Retinal pigment epithelial cell (primary cell): ENCODE results near the gene GOLGA7B.

ENCODE experiments used
- DNase-seq: peaks from one replicate; pipeline ENCODE4 v3.0.0-alpha.2; 2010; ENCODE audit warnings: low read depth
- H3K4me3 ChIP-seq: 2 replicates; pipeline ENCODE4 v1.5.1; 2011; ENCODE audit warnings: mild to moderate bottlenecking, low read length, control low read depth, moderate library complexity
- CTCF ChIP-seq: conservative IDR thresholded peaks from 2 replicates; pipeline ENCODE4 v1.5.1; 2011; ENCODE audit warnings: low read depth, low read length, control low read depth, inconsistent platforms

The GOLGA7B gene

DNA sequence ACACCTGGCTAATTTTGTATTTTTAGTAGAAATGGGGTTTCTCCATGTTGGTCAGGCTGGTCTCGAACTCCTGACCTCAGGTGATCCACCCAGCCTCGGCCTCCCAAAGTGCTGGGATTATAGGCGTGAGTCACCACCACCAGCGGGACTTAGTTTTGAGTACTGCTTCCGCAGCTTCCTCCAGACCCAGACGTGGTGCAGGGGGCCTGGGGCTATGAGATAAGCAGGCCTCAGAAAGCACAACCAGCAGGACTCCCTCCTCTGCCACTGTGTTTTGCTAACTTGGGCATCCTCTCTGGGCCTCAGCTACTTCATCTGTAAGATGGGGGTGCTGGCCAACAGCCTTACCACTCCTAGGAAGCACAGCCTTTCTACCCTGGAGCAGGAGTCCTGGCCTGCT lies 37.8 kb downstream of the GOLGA7B start:
- TF ChIP-seq CTCF, result no peak
- DNase-seq, result no peak
- H3K4me3 ChIP-seq, result no peak overlapping the region

DNA sequence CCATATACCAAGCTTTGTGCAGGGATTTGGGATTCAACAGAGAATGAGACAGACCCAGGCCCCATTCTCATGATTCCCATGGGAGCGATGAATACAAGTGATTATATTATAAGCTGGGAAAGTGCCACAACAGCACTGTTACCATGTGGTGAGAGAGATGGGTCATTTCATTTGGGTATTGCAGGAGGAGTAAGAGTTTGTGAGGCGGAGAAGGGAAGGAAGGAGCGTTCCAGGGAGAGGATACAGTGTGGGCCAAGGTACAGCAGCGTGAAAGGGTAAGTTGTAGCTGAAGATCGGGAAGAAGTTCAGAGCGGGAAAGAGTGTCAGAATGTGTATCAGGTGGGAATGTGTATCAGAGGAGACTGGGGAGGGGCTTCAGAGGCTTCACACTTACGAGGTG lies 38.5 kb downstream of the GOLGA7B start:
- TF ChIP-seq CTCF, result no peak
- H3K4me3 ChIP-seq, result no peak overlapping the region
- DNase-seq, result no peak

DNA sequence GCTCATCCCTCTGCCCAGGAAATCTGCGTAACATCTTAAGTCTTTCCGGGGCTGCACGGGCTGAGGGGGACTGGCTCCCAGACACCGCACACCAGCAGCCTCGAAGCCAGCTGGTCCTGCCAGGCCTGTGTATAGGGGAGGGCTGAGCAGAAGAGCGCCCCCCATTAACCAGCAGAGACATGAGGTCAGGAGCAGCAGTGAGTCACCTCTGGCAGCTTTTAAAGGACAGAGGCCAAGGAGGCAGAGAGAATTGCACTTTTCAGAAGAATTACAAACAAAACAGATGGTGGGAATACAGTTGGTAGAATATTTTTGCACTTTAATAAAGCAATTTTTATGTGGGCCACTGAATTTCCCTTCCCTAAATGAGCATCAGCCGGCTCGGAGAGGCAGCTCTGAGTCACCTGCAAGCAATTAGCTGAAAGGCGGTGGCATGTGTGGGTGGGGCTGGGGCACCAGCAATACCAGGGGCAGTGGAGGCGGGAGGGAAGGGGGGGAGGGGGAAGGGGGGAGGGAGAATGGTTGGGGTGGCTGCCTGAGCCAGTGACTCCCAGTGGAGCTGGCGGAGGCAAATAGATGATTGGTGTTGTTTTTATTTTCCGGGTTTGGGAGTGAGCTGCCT lies 39.1 kb downstream of the GOLGA7B start:
- peak; percentile 30 for TF ChIP-seq CTCF
- peak; percentile 74 for DNase-seq
- no peak overlapping the region for H3K4me3 ChIP-seq

DNA sequence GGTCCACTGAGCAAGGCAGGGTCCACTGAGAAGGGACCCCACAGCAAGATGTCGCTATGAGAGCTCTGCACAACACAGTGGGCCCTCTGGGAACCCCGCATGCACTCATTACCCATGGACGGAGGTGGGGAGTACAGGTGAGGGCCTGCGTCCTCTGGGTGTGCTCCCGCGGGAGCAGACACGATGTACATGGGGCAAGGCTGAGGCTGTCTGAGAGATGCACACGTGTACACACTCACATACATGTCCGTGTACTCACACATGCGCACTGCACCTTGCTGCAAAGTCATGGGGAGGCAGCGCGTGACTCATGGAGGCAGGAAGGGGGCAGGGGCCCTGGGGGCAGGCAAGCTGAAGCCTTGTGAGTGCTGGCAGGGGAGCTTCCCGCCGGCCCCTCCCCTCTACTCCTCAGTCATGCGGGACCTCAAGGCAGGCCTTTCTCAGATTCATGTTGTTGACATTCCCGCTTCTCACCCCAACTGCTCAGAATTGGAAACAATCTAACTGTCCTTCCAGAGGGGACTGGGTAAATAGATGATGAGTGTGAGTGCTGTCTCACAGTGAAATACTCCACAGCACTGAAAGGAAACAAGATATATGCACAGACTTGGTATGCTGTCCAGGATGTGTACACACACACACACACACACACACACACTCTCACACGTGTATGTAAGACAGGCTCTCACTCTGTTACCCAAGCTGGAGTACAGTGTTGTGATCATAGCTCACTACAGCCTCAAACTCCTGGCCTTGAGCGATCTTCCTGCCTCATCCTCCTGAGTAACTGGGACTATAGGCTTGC lies 40.0 kb downstream of the GOLGA7B start:
- no peak overlapping the region for H3K4me3 ChIP-seq
- DNase-seq, result peak; percentile 96
- no peak for TF ChIP-seq CTCF

DNA sequence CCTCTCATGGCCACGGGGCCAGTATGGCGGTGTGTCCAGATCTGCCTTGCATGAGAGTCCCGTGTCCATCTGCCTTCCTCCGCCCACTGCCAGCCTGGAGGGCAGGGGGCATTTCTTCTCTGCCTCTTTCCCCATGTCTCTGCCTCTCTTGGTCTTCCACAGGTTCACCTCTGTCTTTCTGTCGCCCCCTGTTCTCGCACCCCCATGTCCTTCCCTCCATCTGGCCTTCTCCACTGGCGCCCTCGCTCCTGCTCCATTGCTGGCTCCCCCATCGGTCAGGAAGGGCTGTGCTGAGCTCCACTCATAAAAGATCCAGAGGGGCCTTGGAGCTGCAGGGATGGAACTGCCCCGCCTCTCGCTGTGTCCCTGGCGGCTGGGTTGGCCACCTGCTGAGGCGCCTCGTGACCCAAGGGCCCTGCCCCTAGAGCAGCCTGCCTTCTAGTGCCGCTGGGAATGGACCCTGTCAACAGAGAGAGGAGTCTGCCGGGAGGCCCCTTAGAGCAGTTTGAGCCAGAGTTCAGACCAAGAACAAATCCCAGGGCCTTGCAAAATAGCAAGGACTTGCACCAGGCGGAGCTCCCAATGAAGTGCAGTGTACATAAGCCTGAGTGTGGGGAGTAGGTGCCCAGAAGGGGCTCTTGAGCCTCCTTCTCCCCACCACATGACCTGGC lies 42.0 kb downstream of the GOLGA7B start:
- TF ChIP-seq CTCF, result peak; percentile 5
- DNase-seq, result no peak
- no peak overlapping the region for H3K4me3 ChIP-seq

GRCh38 chr10:97892506-97892905 lies 42.9 kb downstream of the GOLGA7B start:
- TF ChIP-seq CTCF, result no peak
- no peak for DNase-seq
- no peak overlapping the region for H3K4me3 ChIP-seq
